MM.1S (cell line): Measurements from ENCODE around the gene MAGI1.

ENCODE experiments used
- EZH2 ChIP-seq: fragments of 300-600 bp; sonication (generic); optimal IDR thresholded peaks from 2 replicates; pipeline ENCODE3; 2017; ENCODE audit warnings: low read depth, mild to moderate bottlenecking, antibody characterized with exemption, low read length, mixed read lengths
- EZH2phosphoT487 ChIP-seq: fragments of 300-600 bp; sonication (generic); IDR thresholded peaks from 2 replicates; pipeline ENCODE4 v1.6.1; 2018; ENCODE audit warnings: antibody characterized with exemption, low read length
- TF ChIP-seq, protein P1 (sequence below): fragments of 300-600 bp; sonication (generic); IDR thresholded peaks from 2 replicates; pipeline ENCODE4 v1.5.1; 2016; ENCODE audit warnings: antibody characterized with exemption, low read length, mixed read lengths

DNA sequence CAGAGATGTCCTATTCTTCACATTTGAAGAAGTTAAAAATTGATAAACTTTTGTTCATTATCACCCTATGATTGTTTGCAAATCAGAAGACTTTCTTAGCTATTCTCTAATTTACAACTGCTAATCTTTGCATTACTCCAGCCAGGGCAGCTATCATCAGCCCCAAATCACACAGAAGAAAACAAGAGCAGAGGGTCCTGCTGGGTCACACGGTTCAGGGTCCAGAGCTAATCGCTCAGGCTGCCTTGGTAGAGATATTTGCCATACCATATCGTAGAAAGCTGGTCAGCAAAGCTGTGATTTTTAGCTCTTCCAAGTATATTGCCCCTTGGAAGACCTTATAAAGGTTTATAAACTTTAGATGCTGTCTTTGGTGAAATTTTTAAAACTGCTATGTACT lies 181.4 kb downstream of the MAGI1 start:
- TF ChIP-seq, protein P1, sequence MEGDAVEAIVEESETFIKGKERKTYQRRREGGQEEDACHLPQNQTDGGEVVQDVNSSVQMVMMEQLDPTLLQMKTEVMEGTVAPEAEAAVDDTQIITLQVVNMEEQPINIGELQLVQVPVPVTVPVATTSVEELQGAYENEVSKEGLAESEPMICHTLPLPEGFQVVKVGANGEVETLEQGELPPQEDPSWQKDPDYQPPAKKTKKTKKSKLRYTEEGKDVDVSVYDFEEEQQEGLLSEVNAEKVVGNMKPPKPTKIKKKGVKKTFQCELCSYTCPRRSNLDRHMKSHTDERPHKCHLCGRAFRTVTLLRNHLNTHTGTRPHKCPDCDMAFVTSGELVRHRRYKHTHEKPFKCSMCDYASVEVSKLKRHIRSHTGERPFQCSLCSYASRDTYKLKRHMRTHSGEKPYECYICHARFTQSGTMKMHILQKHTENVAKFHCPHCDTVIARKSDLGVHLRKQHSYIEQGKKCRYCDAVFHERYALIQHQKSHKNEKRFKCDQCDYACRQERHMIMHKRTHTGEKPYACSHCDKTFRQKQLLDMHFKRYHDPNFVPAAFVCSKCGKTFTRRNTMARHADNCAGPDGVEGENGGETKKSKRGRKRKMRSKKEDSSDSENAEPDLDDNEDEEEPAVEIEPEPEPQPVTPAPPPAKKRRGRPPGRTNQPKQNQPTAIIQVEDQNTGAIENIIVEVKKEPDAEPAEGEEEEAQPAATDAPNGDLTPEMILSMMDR: no peak
- no peak for TF ChIP-seq EZH2
- TF ChIP-seq EZH2phosphoT487: no peak
